Caco-2 (cell line): Measurements from ENCODE around the gene CPO. TPM values are rescaled to one million over a fixed set of nuclear protein-coding genes. Genes with fewer than 3 reads are reported as not detected.

Source experiments
- BruUV-seq: library from RNA; stranded (reverse); fragments of 400-500 nt; replicated peaks from 2 replicates; lab custom pipeline; 2021; lab: Mats Ljungman, UMichigan
- CTCF ChIA-PET: fragments of 300-600 bp; sonication (Branson Sonifier 250); formaldehyde crosslinking; loops from one replicate; lab custom pipeline; 2022; ENCODE audit warnings: antibody characterized with exemption; lab: Charles Lee
- POLR2A ChIA-PET: fragments of 300-600 bp; sonication (Branson Sonifier 250); formaldehyde crosslinking; loops from one replicate; lab custom pipeline; 2022; ENCODE audit warnings: antibody characterized with exemption; lab: Charles Lee
- DNase-seq, 2 experiments: peaks; one replicate each; pipeline versions ENCODE4 v3.0.0 to v3.0.0-alpha.2; 2020 to 2022
- H3K27me3 ChIP-seq: replicated peaks from 2 replicates; pipeline ENCODE4 v1.6.0; 2011; ENCODE audit warnings: low read length; ENCODE audit not compliant: control insufficient read depth, insufficient read depth
- H3K36me3 ChIP-seq: 2 replicates; pipeline ENCODE4 v1.5.1; 2011; ENCODE audit warnings: low read length; ENCODE audit not compliant: control insufficient read depth, insufficient read depth
- H3K4me1 ChIP-seq: fragments of 250-450 bp; sonication (Bioruptor Pico); 2 replicates; pipeline ENCODE4 v1.5.1; 2020; ENCODE audit warnings: mild to moderate bottlenecking
- H3K4me3 ChIP-seq: 2 replicates; pipeline ENCODE4 v1.5.1; 2011; ENCODE audit warnings: low read depth, mild to moderate bottlenecking, control low read depth, low read length
- H3K9me3 ChIP-seq: fragments of 250-450 bp; sonication (Bioruptor Pico); 2 replicates; pipeline ENCODE4 v1.5.1; 2020; ENCODE audit warnings: mild to moderate bottlenecking, moderate library complexity
- H3K27ac Mint-ChIP-seq: one replicate; pipeline ENCODE4 v1.8.0; 2022; ENCODE audit warnings: mixed read lengths; ENCODE audit not compliant: unreplicated experiment
- H3K27me3 Mint-ChIP-seq: one replicate; pipeline ENCODE4 v1.8.0; 2022; ENCODE audit warnings: mixed read lengths; ENCODE audit not compliant: insufficient read depth, unreplicated experiment
- H3K36me3 Mint-ChIP-seq: one replicate; pipeline ENCODE4 v1.8.0; 2022; ENCODE audit warnings: mild to moderate bottlenecking, mixed read lengths; ENCODE audit not compliant: insufficient read depth, unreplicated experiment
- H3K4me1 Mint-ChIP-seq: one replicate; pipeline ENCODE4 v1.8.0; 2022; ENCODE audit warnings: low read depth, mixed read lengths; ENCODE audit not compliant: unreplicated experiment
- H3K4me3 Mint-ChIP-seq: one replicate; pipeline ENCODE4 v1.8.0; 2022; ENCODE audit warnings: mild to moderate bottlenecking, moderate library complexity, mixed read lengths; ENCODE audit not compliant: unreplicated experiment
- H3K9me3 Mint-ChIP-seq: one replicate; pipeline ENCODE4 v1.8.0; 2022; ENCODE audit warnings: mixed read lengths; ENCODE audit not compliant: unreplicated experiment
- CTCF ChIP-seq, 2 experiments: fragments of 200-600 bp in 1 of 2; IDR thresholded peaks; 1 replicate in 1 of 2; 2 replicates in 1 of 2; pipeline versions ENCODE4 v1.5.1 to v1.8.0; 2011 to 2022; ENCODE audit warnings: antibody characterized with exemption in 1 of 2, control low read depth in 1 of 2, inconsistent platforms in 1 of 2, low read depth in 1 of 2, low read length in 1 of 2, mild to moderate bottlenecking in 1 of 2, moderate library complexity in 1 of 2; ENCODE audit not compliant: insufficient read depth in 1 of 2, severe bottlenecking in 1 of 2, unreplicated experiment in 1 of 2
- intact Hi-C: fragments of 100-400 bp; cut with micrococcal nuclease; formaldehyde crosslinking; loops from one replicate; pipeline ENCODE4 v1.10.0; 2022; ENCODE audit not compliant: unreplicated experiment
- total RNA-seq: library from RNA; stranded (reverse); gene quantifications from 2 replicates; pipeline ENCODE4 v1.2.3, GENCODE V29; 2022

The CPO gene
- total RNA-seq, 1 experiment from 2014 or later, result not detected

- no peak overlapping the region for H3K4me3 Mint-ChIP-seq
- TF ChIP-seq CTCF (IDR thresholded peaks at IDR 0.05; ENCODE audit: insufficient read depth in 1 of 2, low read depth in 1 of 2, low read length in 1 of 2, severe bottlenecking in 1 of 2, unreplicated experiment in 1 of 2), result no peak
- H3K4me1 ChIP-seq, result no peaks in the 10 kb centered on the region
- no peak overlapping the region for H3K4me3 ChIP-seq
- H3K27ac Mint-ChIP-seq, result no peak overlapping the region
- H3K27me3 ChIP-seq, result no peaks in the 10 kb centered on the region
- ChIA-PET POLR2A (no interaction called here), CTCF (no interaction called here)
- no peaks in the 10 kb centered on the region for H3K27me3 Mint-ChIP-seq
- DNase-seq, result no peak
- no peaks in the 10 kb centered on the region for H3K36me3 Mint-ChIP-seq
- H3K9me3 Mint-ChIP-seq, result peaks cover 10% of the 10 kb centered on the region
- no peaks in the 10 kb centered on the region for H3K36me3 ChIP-seq
- peaks cover 9% of the 10 kb centered on the region for H3K4me1 Mint-ChIP-seq
- H3K9me3 ChIP-seq, result no peaks in the 10 kb centered on the region
- intact Hi-C loops, result no loop called here
- BruUV-seq, result no TSS peak
Observed at GRCh38 chr2:206969192-206969591, 29.9 kb downstream of the CPO start.

DNA sequence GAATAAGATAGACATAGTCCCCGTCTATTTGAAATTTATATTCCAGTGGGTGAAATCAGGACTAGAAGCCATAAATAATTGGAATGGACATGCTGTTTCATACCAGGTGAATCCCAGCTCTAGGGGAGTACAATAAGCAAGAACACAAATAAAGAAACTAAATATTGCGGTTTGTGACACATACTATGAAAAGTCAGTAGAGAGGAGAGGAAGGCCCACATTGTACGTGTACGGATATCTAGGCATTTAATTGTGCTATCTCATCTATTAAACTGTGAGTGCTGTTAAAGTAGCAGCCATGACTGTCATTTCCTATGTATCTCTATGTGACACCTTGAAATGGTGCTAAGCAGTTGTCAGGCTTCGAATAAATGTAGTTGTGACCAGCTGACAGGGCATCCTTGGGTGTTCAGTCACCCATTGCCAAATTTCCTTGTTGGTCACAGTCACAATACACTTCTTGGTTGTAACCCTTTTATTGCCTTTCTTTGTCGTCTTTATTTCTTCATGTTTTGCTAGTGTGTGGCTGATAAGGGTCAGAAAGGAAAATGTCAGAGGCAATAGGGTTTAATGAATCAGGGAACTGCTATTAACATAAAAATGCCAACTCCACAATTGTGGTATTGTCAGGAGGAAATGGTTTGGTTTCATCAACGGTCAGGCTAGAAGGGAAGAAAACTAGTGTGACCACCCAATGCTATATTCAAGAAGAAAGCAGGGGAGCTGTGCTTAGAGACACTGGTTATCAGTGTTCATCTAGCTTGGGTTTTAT is 31.5 kb downstream of the CPO start:
- Mint-ChIP-seq H3K4me3 (no peak overlapping the region), H3K4me1 (peaks cover 9% of the 10 kb centered on the region), H3K27ac (no peak overlapping the region), H3K27me3 (no peaks in the 10 kb centered on the region), H3K9me3 (peaks cover 19% of the 10 kb centered on the region), H3K36me3 (no peaks in the 10 kb centered on the region)
- H3K36me3 ChIP-seq, result no peaks in the 10 kb centered on the region
- POLR2A ChIA-PET, result no interaction called here
- H3K27me3 ChIP-seq, result no peaks in the 10 kb centered on the region
- no peak overlapping the region for H3K4me3 ChIP-seq
- CTCF ChIA-PET, result no interaction called here
- BruUV-seq, result no TSS peak
- TF ChIP-seq CTCF (IDR thresholded peaks at IDR 0.05; ENCODE audit: insufficient read depth in 1 of 2, low read depth in 1 of 2, low read length in 1 of 2, severe bottlenecking in 1 of 2, unreplicated experiment in 1 of 2), result no peak
- H3K9me3 ChIP-seq, result no peaks in the 10 kb centered on the region
- intact Hi-C loops, result no loop called here
- no peaks in the 10 kb centered on the region for H3K4me1 ChIP-seq
- no peak for DNase-seq

DNA sequence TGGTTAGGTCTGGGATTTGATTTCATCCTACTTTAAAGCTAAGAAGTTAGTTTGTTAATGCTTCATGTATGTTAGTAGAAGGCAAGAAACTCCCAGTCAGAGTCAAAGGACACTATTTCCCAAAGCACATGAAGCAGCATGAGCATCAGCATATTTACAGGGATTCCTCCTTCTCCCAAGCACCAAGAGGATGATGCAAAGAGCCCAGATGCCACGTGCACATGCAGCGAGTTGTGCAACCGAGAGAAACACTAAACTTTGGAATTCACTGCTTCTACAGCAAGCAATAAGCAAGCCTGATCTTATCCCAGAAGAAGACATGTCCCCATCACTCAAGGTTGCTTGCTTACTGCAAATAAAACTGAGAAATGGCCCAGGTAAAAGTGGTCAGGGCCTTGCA is 32.5 kb downstream of the CPO start:
- intact Hi-C loops, result no loop called here
- H3K4me3 Mint-ChIP-seq, result no peak overlapping the region
- H3K4me1 ChIP-seq, result no peaks in the 10 kb centered on the region
- peaks cover 23% of the 10 kb centered on the region for H3K9me3 Mint-ChIP-seq
- DNase-seq, result peak in 1 of 2 experiments; percentile 4
- ChIA-PET POLR2A (no interaction called here), CTCF (no interaction called here)
- H3K36me3 Mint-ChIP-seq, result no peaks in the 10 kb centered on the region
- no peaks in the 10 kb centered on the region; the same call in 1 of the 2 replicates for H3K9me3 ChIP-seq
- H3K36me3 ChIP-seq, result no peaks in the 10 kb centered on the region
- H3K27me3 ChIP-seq, result no peaks in the 10 kb centered on the region
- no peak for TF ChIP-seq CTCF (IDR thresholded peaks at IDR 0.05; ENCODE audit: insufficient read depth in 1 of 2, low read depth in 1 of 2, low read length in 1 of 2, severe bottlenecking in 1 of 2, unreplicated experiment in 1 of 2)
- no peak overlapping the region for H3K27ac Mint-ChIP-seq
- no peaks in the 10 kb centered on the region for H3K27me3 Mint-ChIP-seq
- BruUV-seq, result no TSS peak
- no peak overlapping the region for H3K4me3 ChIP-seq
- peaks cover 9% of the 10 kb centered on the region for H3K4me1 Mint-ChIP-seq
